GM18858 (cell line): ENCODE data around the gene SEMA6A.

Source experiments
- ATAC-seq: cut with Tn5 transposase; IDR thresholded peaks from one replicate; pipeline ENCODE4 v1.9.1; 2021; ENCODE audit not compliant: unreplicated experiment

SEMA6A gene

DNA sequence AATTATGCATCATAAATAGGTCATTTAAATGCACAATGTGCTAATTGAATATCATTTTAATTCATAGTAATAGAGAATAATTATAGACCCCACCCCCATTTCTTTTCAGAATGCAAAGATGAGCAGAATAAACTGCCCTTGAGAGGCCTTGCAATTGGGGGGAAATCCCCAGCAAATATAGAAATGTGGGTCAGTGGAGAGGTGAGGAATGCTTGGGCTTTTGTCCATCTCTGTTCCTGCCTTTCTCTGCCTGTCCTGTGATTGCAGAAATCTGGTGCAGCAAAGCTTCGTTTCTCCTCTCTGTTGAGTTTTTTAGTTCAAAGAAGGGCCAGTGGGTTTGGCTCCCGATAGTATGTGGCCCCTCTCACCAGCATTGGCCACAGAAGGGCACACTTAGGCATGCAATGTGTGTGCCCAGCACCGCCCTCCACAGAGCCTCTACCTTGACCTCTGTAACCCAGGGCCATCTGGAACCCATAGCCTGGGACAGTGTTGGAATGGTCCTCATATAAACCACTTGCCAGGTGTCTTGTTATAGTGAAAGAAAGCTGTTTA lies 164.2 kb downstream of the SEMA6A start:
- ATAC-seq = no peak

DNA sequence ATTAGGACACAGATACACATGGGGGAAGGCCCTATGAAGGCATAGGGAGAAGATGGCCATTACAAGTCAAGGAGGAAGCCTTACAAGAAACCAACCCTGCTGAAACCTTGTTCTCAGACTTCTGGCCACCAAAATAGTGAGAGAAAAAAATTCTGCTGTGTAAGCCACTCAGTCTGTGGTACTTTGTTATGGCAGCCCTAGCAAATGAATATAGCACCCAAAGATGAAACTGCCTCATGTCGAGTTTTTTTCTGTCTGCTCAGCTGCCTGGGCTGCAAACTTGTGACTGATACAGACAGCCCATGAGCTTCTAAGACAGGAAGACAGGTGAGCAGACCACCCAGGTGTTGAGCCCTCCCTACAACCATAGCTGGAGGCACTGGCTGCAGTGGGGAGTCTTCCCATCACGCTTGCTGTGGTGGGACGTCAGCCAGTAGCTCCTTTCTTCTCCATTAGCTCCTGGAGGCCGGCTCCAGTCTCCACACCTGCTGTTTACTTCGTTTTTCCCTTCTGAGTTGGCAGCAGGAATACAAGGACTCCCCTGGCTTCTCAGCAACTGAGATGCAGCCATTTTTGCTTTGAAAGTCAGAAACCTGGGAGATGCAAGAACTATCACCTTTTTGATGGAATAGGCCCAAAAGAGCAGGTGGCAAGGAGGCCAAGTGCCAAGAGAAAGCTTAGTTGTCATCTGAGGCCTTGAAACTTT lies 164.9 kb downstream of the SEMA6A start:
- ATAC-seq = no peak

DNA sequence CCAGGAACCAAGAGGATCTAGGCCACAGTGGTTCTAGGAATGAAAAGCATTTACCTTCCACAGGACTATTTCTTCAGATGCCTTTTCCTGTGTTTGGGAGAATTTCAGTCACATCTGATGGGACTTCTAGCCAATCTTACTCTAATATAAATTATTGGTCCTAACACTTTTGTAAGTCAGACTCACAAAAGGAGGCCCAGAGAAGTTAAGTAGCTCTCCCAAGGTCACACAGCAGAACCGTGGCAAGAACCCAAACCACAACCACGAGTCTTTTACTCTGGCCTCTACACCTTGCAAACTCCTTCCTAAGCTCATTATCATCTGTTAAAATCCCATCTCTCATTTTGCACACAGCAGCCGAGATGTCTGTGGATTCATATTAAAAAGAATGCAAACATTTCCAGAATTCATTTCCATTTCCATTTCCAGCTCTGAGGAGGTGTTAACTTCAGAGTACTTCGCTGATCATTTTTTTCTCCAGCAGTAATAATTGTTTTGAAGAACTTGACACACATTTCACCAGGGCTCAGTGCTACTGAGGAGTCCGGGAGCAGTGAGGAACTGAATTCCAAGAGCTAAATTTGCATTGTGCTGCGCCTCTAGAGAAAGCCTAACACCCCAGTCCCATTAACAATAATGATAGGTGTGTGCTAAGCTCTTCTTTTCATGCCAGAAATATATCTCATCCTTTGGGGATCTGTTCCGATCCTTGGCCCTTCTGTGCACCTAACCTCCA lies 168.1 kb downstream of the SEMA6A start:
- no peak for ATAC-seq

DNA sequence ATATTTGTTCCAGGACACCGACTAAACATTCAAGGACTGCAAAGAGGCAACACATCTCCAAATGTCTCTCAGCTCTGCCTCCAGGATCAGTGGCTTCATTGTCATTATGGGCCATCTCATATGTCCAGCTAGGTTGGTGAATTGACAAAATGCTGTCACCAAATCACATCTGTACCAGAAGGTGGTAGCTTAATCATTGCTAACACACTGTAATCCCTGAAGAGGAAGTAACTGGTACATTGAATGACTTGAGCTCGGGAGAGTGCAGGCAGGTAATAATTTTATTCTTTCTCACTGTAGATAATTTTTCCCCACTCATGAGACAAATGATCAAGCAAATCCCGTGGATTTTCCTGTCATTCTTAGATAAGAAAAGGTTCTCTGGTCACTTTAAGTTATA lies 169.8 kb downstream of the SEMA6A start:
- no peak for ATAC-seq

DNA sequence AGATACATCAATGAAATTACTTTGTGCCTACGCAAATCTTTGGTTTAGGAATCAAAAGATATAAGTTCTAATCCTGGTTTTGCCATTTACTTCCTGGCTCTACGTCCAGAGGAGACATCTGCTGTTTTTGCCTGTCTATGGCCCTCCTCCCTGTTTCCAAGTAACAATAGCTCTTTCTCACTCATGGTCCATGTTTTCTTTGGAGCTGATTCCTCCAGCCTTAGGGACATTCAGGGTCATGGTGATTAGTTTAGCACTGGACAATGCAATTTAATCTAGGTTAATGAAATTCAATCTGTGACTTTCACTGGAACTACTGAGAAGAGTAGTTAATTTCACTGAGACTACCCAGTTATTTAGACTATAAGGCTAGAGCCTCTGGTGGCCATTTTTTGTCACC lies 170.6 kb downstream of the SEMA6A start:
- no peak for ATAC-seq

DNA sequence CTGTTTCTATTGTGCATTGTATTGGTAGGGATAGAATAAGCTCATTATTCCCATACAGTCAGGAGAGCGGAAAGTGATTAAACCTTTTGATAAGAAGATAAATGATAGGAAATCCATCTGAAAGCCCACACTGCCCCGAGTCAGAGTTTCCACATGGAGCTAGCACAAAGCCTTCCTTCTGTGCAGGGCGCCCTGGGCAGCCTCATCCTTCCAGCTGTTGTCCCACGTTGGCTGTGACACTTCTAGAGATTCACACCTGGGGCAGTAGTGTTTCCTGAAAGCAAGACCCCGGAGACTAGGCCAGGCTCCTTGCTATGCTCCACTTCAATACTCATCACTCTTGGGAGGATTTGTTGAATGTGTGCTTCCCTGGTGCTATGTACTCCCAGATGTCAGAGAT lies 172.4 kb downstream of the SEMA6A start:
- no peak for ATAC-seq

DNA sequence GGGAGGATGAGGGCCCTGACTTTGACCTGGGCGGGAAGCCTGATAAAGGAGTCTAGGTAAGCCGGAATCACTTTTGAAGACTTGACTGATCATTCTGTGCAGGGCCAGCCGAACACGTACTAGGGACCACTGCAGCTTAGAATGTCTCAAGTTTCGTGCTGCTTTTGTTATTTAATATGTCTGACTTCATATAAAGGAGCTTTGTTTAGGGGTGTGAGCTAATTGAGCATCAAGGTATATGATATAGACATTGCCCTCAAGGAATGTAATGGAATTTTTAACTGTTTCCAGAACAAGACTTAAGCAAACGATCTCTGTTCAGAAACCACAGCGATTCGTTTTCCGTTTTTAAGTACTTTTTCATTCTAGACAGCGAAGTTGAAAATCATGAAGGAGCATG lies 173.0 kb downstream of the SEMA6A start:
- ATAC-seq = no peak

DNA sequence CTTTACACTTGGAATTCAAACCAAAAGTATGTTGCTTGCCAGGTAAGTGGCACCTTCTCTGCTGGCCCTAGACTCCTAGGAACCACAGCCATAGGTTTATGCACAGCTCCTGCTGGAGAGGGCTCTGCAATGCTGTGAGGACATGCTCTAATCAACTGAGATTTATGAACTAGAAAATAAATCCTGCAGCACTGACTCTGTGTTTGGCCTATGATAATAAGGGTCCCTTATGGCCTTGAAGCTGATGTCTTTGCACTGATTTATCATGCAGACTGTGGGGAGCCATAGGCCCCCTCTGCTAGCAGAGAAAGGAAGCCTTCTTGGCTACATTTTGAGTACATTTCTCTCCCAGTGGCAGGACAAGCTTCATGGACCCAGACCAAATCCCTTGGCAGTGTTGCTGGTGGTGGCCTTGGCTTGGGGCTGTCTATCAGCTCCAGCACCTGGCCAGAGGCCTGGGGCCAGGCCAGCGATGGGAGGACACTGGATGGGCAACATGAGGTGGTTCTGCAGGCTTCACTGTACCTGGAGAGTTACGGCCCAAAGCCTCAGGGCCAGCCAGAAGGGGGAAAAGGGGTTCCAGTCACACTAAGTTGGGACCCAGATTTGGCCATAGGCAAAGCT lies 178.0 kb downstream of the SEMA6A start:
- ATAC-seq = no peak

DNA sequence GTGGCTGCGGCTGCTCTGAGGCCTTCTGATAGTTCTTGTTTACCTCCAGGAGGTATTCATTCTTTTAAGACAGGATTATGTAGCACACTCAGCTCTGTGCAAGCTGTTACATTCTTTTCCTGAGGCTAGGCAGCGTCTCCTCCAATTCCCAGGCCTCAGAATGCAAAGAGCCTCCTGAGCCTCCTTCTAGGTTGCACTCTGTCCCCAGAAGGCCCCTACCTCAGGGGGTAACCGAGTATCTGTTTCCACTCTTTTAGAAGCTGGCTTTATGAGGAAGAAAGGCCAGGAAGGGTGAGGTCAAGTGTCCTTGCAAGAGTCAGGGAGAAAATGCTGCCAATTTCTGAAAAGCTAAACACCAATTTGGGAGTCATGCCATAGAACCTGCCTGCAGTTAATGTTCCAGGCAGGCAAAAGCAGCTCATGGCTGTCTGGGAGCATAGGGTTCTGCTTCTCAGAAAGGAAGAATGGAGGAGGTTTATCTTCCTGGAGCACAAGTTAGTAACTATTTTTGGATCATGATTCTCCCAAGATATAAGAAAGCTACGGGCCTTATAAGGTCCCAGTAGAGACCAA lies 178.9 kb downstream of the SEMA6A start:
- no peak for ATAC-seq

DNA sequence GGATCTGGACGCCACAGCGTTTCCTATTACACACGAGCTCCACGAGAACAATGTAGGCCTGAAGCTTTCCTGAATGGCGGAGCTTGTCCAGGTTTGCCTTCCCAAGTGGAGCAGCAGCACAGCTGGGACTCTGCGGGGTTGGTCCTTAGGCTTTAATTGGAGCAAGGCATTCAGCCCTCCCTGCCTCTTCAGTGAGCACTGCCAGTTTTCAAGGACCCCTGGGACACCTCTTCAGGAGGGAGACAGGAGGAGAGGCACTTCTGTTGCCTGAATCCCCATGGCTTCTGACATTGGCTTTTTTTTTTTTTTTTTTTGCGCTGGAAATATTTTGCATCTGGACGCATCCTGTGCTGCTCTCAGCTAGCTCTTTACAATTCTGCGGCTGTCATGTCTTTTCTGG lies 179.4 kb downstream of the SEMA6A start:
- no peak for ATAC-seq

DNA sequence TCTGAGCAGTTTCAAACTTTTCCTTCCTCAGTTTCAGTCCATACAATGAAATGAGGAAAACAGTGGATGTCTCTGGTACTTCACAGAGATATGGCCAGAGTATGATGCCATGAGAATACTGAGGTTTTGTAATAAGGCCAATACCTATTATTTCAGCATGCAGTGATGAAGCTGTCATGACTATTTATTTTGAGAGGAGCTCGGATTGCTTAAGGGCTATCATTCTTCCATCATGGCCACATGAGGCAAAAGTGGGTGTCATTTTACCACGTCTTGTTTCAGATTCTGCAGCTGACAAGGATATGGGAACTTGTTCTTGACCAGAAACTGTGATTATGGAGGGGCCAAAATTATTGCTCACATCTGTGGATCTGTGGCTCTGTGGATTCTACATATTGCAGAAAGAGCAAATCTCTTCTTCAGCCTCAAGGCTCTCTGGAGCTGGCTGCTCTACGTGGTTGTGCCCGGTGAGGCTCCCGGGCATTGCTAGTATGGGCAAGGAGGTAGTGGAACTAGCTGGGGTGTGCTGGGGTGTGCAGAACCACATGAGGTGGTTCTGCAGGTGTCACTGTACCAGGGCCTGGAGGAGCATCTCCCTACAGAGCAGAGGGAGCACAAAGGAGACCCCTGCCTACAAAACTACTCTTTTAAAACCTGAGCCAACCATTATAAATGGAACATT lies 180.3 kb downstream of the SEMA6A start:
- ATAC-seq = no peak
